Measurements from ENCODE around the gene CUTA.
A peak's percentile ranks its signal among the peaks of the same experiment; 100 is the strongest.
"Not testable (repeated sequence)": the region's sequence is repeated elsewhere in the genome, so short reads cannot be mapped to it uniquely, and the experiment has no call there.

CUTA gene

GRCh38 chr6:33405386-33405940 is 12.4 kb downstream of the CUTA start:
- no peak for DNase-seq (ENCODE audit: low read depth)

DNA sequence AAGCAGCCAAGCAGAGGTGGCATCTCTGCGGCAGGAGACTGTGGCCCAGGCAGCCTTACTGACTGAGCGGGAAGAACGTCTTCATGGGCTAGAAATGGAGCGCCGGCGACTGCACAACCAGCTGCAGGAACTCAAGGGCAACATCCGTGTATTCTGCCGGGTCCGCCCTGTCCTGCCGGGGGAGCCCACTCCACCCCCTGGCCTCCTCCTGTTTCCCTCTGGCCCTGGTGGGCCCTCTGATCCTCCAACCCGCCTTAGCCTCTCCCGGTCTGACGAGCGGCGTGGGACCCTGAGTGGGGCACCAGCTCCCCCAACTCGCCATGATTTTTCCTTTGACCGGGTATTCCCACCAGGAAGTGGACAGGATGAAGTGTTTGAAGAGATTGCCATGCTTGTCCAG is 13.0 kb downstream of the CUTA start:
- no peak for DNase-seq (ENCODE audit: low read depth)

GRCh38 chr6:33399881-33400280 is 18.0 kb downstream of the CUTA start:
- DNase-seq (ENCODE audit: low read depth), result not testable (repeated sequence)

GRCh38 chr6:33398601-33399000 is 19.3 kb downstream of the CUTA start:
- not testable (repeated sequence) for DNase-seq (ENCODE audit: low read depth)

DNA sequence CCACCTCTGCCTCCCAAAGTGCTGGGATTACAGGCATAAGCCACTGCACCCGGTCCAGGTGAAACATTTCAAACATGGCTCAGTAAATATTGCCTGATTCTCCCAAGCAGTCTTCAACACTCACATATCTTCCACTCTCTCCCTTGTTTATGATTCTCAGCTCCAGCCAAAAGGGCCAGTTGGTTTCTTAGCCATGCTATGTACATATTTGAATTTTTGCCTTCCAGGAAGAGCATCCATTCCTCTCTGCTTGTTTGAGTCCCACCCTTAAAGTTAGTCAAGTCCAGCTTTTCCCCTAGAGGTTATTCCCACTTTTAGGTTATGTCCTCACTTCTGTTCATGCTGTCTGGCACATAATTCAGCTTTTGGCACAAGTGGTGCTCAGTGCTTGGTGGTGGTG is 20.4 kb downstream of the CUTA start:
- no peak for DNase-seq (ENCODE audit: low read depth)

GRCh38 chr6:33392979-33393378 is 24.9 kb downstream of the CUTA start:
- no peak for DNase-seq (ENCODE audit: low read depth)

DNA sequence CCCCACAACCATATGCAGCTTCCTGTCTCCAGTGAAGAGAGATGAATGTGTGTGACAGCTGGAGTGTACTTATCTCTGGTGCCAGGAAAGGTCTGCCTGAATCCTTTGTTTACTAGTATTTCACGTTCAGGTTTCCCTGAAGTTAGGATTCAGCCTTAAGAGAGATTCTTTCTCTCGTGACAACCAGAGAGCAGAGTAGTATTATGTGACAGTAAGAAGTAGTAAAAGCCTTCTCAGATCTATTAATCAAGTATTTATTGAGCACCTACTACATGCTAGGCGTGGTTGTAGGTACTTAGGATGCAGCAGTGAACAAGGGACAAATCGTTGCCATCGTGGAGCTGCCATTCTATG is 25.3 kb downstream of the CUTA start:
- DNase-seq (ENCODE audit: low read depth), result no peak

DNA sequence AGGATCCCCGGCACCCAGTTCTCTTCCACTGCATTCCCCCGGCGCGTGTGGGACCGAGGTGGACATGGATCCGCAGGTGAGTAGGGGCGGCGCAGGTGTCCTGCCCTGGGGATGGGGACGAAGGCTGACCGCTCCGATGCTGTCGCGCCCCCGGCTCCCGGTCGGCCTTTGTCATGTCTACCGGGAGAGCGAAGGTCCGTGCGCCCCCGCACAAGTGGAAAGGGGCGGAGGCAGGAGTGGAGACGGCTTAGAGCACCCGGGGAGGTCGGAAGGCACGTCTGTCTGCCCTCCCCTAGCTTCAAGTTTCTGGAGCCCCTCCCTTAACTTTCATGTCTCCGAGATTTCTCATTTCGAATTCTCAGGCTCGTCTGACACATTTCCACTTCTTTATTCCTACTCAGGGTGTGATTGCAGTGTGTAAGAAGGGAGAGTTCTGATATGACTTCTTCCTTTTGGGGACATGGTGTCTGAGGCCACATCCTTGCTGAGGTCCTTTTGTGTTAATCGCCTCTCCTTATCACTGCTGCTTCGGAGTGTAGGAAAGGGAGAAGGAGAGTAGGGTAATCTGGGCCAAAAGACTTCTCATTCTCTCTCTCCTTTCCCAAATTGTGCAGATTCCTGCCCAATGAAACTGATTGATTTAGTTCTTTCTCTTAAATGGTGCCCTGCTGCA is 25.8 kb downstream of the CUTA start:
- no peak for DNase-seq (ENCODE audit: low read depth)

- DNase-seq (ENCODE audit: low read depth), result peak; percentile 99
Observed at GRCh38 chr6:33391278-33391921, 26.5 kb downstream of the CUTA start, which contains the start of gene KIFC1. Gene KIFC1, plus strand, starts transcription at chr6:33391823. Its CDS starts 163 bp downstream, at chr6:33391986.

DNA sequence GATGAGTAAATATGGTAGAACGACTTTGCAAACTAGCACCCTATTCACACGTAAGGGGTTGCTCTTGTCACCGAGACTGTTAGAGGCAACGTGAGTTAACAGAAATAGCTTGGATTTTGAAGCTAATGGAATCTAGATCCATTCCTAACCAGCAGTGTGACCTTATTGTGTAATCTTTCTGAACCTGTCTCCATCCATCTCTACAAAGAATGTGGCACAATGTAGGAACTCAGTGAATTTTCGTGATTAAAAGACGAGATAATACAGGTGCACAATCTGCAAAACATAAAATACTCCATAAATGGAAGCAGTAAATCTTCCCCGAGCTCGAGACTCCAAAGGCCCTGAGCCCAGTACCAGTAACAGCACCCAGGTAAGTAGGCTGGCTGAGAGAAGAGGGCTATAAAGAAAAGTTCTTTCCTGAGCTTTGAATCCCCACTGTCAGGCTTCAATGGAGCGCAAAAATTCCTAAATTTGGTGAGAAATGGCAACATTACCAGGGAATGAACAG is 27.1 kb downstream of the CUTA start:
- DNase-seq (ENCODE audit: low read depth), result no peak

GRCh38 chr6:33390173-33390572 is 27.7 kb downstream of the CUTA start:
- no peak for DNase-seq (ENCODE audit: low read depth)

GRCh38 chr6:33384581-33385020 is 33.3 kb downstream of the CUTA start:
- no peak for DNase-seq (ENCODE audit: low read depth)

GRCh38 chr6:33383427-33384185 is 34.3 kb downstream of the CUTA start:
- no peak for DNase-seq (ENCODE audit: low read depth)

DNA sequence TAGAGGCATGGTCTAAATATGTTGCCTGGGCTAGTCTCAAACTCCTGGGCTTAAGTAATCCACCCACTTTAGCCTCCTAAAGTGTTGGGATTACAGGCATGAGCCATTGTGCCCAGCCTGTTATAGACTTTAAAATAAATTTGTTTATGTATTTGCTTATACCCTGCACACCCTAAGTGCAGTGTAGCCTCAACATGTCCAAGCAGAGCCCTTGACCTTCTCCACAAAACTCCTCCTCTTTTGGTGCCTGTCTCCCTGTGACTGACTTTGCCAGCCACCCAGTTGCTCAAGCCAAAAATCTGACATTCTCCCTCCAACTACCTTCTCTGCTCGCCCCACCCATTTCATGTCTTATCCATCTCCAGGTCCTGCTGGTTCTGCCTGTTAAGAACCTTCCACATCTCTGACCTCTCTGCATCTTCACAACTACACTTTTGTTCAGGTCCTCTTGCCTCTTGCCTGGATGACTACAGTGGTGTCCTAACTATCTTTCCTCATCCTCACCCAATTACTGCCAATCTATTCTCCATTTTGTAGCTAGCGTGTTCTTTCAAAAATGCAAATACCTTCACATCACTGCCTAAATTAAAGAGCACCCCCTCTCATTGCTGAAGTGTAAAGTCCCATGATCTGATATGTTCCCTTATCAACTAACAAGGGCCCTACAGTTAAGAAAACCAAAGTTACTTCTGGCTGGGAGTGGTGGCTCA is 37.5 kb downstream of the CUTA start:
- DNase-seq (ENCODE audit: low read depth), result no peak

- not testable (repeated sequence) for DNase-seq (ENCODE audit: low read depth)
Observed at GRCh38 chr6:33379184-33379583, 38.7 kb downstream of the CUTA start.

DNA sequence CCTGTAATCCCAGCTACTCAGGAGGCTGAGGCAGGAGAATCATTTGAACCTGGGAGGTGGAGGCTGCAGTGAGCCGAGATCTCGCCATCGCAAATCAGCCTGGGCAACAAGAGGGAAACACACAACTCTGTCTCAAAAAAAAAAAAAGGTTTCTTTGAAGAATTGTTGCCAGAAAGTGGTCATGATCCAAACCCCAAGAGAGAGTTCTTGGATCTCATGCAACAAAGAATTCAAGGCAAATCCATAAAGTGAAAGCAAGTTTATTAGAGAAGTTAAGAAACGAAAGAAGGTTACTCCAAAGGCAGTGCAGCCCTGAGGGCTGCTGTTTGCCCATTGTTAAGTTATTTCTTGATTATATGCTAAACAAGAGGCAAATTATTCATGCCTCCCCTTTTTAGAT is 40.7 kb downstream of the CUTA start:
- DNase-seq (ENCODE audit: low read depth), result no peak

DNA sequence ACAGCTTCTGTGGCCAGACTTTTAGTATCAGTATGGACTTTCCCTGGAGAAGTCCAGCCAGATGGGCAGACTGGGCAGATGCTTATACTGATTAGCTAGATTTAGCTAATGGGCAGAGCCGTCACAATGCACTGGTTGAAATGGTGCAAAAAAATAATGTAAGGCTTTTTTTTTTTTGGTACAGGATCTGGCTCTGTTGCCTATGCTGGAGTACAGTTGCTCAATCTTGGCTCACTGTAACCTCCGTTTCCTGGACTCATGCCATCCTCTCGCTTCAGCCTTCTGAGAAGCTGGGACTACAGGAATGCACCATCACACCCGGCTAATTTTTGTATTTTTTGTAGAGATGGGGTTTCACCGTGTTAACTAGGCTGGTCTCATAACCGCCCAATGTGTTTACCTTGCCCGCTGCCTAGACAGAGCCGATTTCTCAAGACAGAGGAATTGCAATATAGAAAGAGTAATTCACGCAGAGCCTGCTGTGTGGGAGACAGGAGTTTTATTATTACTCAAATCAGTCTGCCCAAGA is 42.7 kb downstream of the CUTA start:
- no peak for DNase-seq (ENCODE audit: low read depth)

- DNase-seq (ENCODE audit: low read depth), result no peak
Observed at GRCh38 chr6:33373960-33374910, 43.7 kb downstream of the CUTA start.

DNA sequence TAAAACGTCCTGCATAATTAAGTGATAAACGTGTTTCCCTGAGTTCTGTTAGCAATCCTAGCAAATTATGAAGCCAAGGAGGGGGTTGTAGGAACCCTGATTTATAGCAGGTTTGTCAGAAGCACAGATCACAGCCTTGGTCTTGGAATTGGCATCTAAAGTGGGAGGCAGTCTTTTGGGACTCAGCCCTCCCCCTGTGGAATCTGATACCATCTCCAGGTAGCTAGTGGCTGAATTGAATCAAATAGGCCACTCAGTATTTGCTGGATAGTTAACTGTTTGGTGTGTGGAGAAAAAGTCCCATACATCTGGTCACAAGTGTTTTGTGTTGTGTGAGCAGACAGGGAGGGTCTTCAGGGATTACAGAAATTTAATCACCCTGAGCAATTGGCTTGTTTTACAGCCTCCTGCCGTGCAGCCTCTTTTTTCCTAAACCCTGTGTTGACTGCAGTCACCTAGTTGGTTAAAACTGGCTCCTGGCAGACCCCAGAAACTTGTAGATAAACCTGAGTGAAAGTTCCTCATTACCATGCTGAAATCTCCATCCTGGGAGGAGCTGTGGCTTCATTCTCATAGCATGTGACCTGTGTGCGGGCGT is 45.3 kb downstream of the CUTA start:
- no peak for DNase-seq (ENCODE audit: low read depth)

- DNase-seq (ENCODE audit: low read depth), result not testable (repeated sequence)
Observed at GRCh38 chr6:33371901-33372300, 46.0 kb downstream of the CUTA start.
